ENCODE measurements around the gene DDAH1.
"Not testable (repeated sequence)": the region's sequence is repeated elsewhere in the genome, so short reads cannot be mapped to it uniquely, and the experiment has no call there.

Gene DDAH1

GRCh38 chr1:85356130-85356529 lies 108.8 kb downstream of the DDAH1 start:
- no peak for DNase-seq

GRCh38 chr1:85352055-85352454 lies 112.9 kb downstream of the DDAH1 start:
- no peak for DNase-seq

GRCh38 chr1:85351202-85351828 lies 113.6 kb downstream of the DDAH1 start:
- DNase-seq, result no peak

- no peak for DNase-seq
Observed at GRCh38 chr1:85349224-85349623, 115.7 kb downstream of the DDAH1 start.

GRCh38 chr1:85347908-85348307 lies 117.1 kb downstream of the DDAH1 start:
- no peak for DNase-seq

GRCh38 chr1:85347275-85347674 lies 117.7 kb downstream of the DDAH1 start:
- DNase-seq, result not testable (repeated sequence)

- no peak for DNase-seq
Observed at GRCh38 chr1:85344256-85344694, 120.7 kb downstream of the DDAH1 start.

GRCh38 chr1:85343612-85344255 lies 121.2 kb downstream of the DDAH1 start:
- no peak for DNase-seq

GRCh38 chr1:85343213-85343611 lies 121.7 kb downstream of the DDAH1 start:
- DNase-seq, result no peak

GRCh38 chr1:85342207-85342606 lies 122.8 kb downstream of the DDAH1 start:
- DNase-seq, result no peak

- no peak for DNase-seq
Observed at GRCh38 chr1:85340427-85340826, 124.5 kb downstream of the DDAH1 start.

- no peak for DNase-seq
Observed at GRCh38 chr1:85339656-85340399, 125.1 kb downstream of the DDAH1 start.

- no peak for DNase-seq
Observed at GRCh38 chr1:85339089-85339488, 125.9 kb downstream of the DDAH1 start.

GRCh38 chr1:85334962-85335361 lies 130.0 kb downstream of the DDAH1 start:
- no peak for DNase-seq

- DNase-seq, result no peak
Observed at GRCh38 chr1:85333186-85333585, 131.8 kb downstream of the DDAH1 start.

GRCh38 chr1:85332575-85332974 lies 132.4 kb downstream of the DDAH1 start:
- DNase-seq, result no peak

GRCh38 chr1:85330711-85331290 lies 134.2 kb downstream of the DDAH1 start:
- DNase-seq, result no peak

GRCh38 chr1:85330214-85330631 lies 134.7 kb downstream of the DDAH1 start:
- no peak for DNase-seq

- DNase-seq, result no peak
Observed at GRCh38 chr1:85328713-85329397, 136.1 kb downstream of the DDAH1 start.

- DNase-seq, result no peak
Observed at GRCh38 chr1:85327759-85328158, 137.2 kb downstream of the DDAH1 start.

- DNase-seq, result no peak
Observed at GRCh38 chr1:85326851-85327250, 138.1 kb downstream of the DDAH1 start.

- DNase-seq, result no peak
Observed at GRCh38 chr1:85326336-85326735, 138.6 kb downstream of the DDAH1 start.

GRCh38 chr1:85325920-85326319 lies 139.0 kb downstream of the DDAH1 start:
- no peak for DNase-seq
